HEK293 (cell line): ENCODE data around the gene SPOCK1.

Source experiments
- CTCF ChIA-PET: fragments of 350-600 bp; formaldehyde crosslinking; extraction: SDS; loops from one replicate; lab custom pipeline; 2021; ENCODE audit warnings: antibody characterized with exemption; lab: Yijun Ruan, JAX
- POLR2A ChIA-PET: fragments of 300-600 bp; formaldehyde crosslinking; extraction: SDS; loops from one replicate; lab custom pipeline; 2020; ENCODE audit warnings: antibody characterized with exemption, inconsistent platforms; lab: Yijun Ruan, JAX
- H3K27ac ChIP-seq: fragments of 200-500 bp; sonication (Bioruptor generic); 2 replicates; pipeline ENCODE4 v1.5.1; 2014; ENCODE audit warnings: low read depth, low read length, control low read depth, inconsistent platforms; ENCODE audit errors: extremely low read depth
- H3K36me3 ChIP-seq, 2 experiments: fragments of 200-500 bp in 1 of 2; sonication (Bioruptor generic) in 1 of 2; 1 replicate in 1 of 2; 2 replicates in 1 of 2; pipeline ENCODE4 v1.5.1; 2014 to 2017; ENCODE audit warnings: inconsistent platforms in 2 of 2, low read length in 2 of 2; ENCODE audit not compliant: control insufficient read depth in 2 of 2, insufficient read depth in 1 of 2
- H3K4me1 ChIP-seq: fragments of 200-500 bp; sonication (Bioruptor generic); 2 replicates; pipeline ENCODE4 v1.5.1; 2014; ENCODE audit warnings: mild to moderate bottlenecking, low read length, inconsistent platforms; ENCODE audit not compliant: control insufficient read depth, insufficient read depth
- H3K4me3 ChIP-seq: 2 replicates; pipeline ENCODE4 v1.5.1; 2011; ENCODE audit warnings: low read depth, mild to moderate bottlenecking, control low read depth, low read length, moderate library complexity
- H3K9me3 ChIP-seq: fragments of 200-500 bp; sonication (Bioruptor generic); 2 replicates; pipeline ENCODE4 v1.5.1; 2014; ENCODE audit warnings: low read depth, low read length, inconsistent platforms; ENCODE audit not compliant: control insufficient read depth, insufficient read depth
- FEZF1 ChIP-seq: fragments of 450-650 bp; formaldehyde crosslinking; IDR thresholded peaks from 2 replicates; pipeline ENCODE4 v1.5.1; 2016; ENCODE audit warnings: missing biosample characterization, missing genetic modification characterization
- GLI2 ChIP-seq: fragments of 450-650 bp; formaldehyde crosslinking; IDR thresholded peaks from 2 replicates; pipeline ENCODE4; 2017; ENCODE audit warnings: missing biosample characterization, missing genetic modification characterization, low read depth, borderline replicate concordance
- KLF16 ChIP-seq: fragments of 450-650 bp; formaldehyde crosslinking; IDR thresholded peaks from 2 replicates; pipeline ENCODE4 v1.5.1; 2017; ENCODE audit warnings: missing biosample characterization, missing genetic modification characterization
- SALL2 ChIP-seq: fragments of 450-650 bp; formaldehyde crosslinking; IDR thresholded peaks from 2 replicates; pipeline ENCODE4 v1.5.0; 2017; ENCODE audit warnings: missing biosample characterization, mild to moderate bottlenecking, missing genetic modification characterization, borderline replicate concordance
- SCRT1 ChIP-seq: fragments of 450-650 bp; formaldehyde crosslinking; IDR thresholded peaks from 2 replicates; pipeline ENCODE4 v1.5.1; 2016; ENCODE audit warnings: missing biosample characterization, missing genetic modification characterization, borderline replicate concordance
- ZBTB17 ChIP-seq: fragments of 450-650 bp; formaldehyde crosslinking; IDR thresholded peaks from 2 replicates; pipeline ENCODE4 v1.5.1; 2016; ENCODE audit warnings: missing biosample characterization, missing genetic modification characterization
- ZFP37 ChIP-seq: fragments of 450-650 bp; formaldehyde crosslinking; IDR thresholded peaks from 2 replicates; pipeline ENCODE4 v1.5.1; 2016; ENCODE audit warnings: missing biosample characterization, missing genetic modification characterization
- ZNF132 ChIP-seq: fragments of 450-650 bp; formaldehyde crosslinking; IDR thresholded peaks from 2 replicates; pipeline ENCODE4 v1.5.1; 2017; ENCODE audit warnings: missing biosample characterization, missing genetic modification characterization, borderline replicate concordance
- ZNF184 ChIP-seq: fragments of 450-650 bp; IDR thresholded peaks from 2 replicates; pipeline ENCODE4 v1.5.1; 2018; ENCODE audit warnings: missing biosample characterization, mild to moderate bottlenecking, missing genetic modification characterization
- ZNF24 ChIP-seq: fragments of 450-650 bp; formaldehyde crosslinking; IDR thresholded peaks from 2 replicates; pipeline ENCODE4 v1.5.1; 2016; ENCODE audit warnings: missing biosample characterization, missing genetic modification characterization
- ZNF335 ChIP-seq: fragments of 450-650 bp; formaldehyde crosslinking; conservative IDR thresholded peaks from 2 replicates; pipeline ENCODE4 v1.5.1; 2016; ENCODE audit warnings: missing biosample characterization, missing genetic modification characterization
- ZNF350 ChIP-seq: fragments of 450-650 bp; formaldehyde crosslinking; IDR thresholded peaks from 2 replicates; pipeline ENCODE4 v1.5.0; 2017; ENCODE audit warnings: missing biosample characterization, mild to moderate bottlenecking, missing genetic modification characterization
- ZNF394 ChIP-seq: fragments of 450-650 bp; formaldehyde crosslinking; IDR thresholded peaks from 2 replicates; pipeline ENCODE4 v1.5.1; 2016; ENCODE audit warnings: missing biosample characterization, missing genetic modification characterization, mild to moderate bottlenecking, moderate library complexity, borderline replicate concordance
- ZNF596 ChIP-seq: fragments of 450-650 bp; IDR thresholded peaks from 2 replicates; pipeline ENCODE4 v1.5.0; 2018; ENCODE audit warnings: missing biosample characterization, mild to moderate bottlenecking, missing genetic modification characterization, moderate library complexity
- ZNF600 ChIP-seq: fragments of 450-650 bp; formaldehyde crosslinking; IDR thresholded peaks from 2 replicates; pipeline ENCODE4 v1.5.1; 2016; ENCODE audit warnings: missing biosample characterization, missing genetic modification characterization
- ZNF626 ChIP-seq: fragments of 450-650 bp; sonication (Bioruptor Pico); formaldehyde crosslinking; IDR thresholded peaks from 2 replicates; pipeline ENCODE4 v1.5.1; 2018; ENCODE audit warnings: missing biosample characterization, missing genetic modification characterization, inconsistent platforms
- ZNF768 ChIP-seq: fragments of 450-650 bp; formaldehyde crosslinking; IDR thresholded peaks from 2 replicates; pipeline ENCODE4 v1.5.1; 2018; ENCODE audit warnings: missing biosample characterization, mild to moderate bottlenecking, missing genetic modification characterization
- TF ChIP-seq, protein P1 (sequence below): fragments of 450-650 bp; formaldehyde crosslinking; IDR thresholded peaks from 2 replicates; pipeline ENCODE4 v1.5.1; 2017; ENCODE audit warnings: missing biosample characterization, missing genetic modification characterization
- TF ChIP-seq, protein P2 (sequence below): sonication (generic); formaldehyde crosslinking; IDR thresholded peaks from 2 replicates; pipeline ENCODE4 v1.8.1; 2022; ENCODE audit warnings: mild to moderate bottlenecking, moderate library complexity, missing genetic modification reagents
- TF ChIP-seq, protein P3 (sequence below): fragments of 450-650 bp; formaldehyde crosslinking; IDR thresholded peaks from 2 replicates; pipeline ENCODE4 v1.5.1; 2016; ENCODE audit warnings: missing biosample characterization, missing genetic modification characterization
- TF ChIP-seq, protein P4 (sequence below): fragments of 450-650 bp; IDR thresholded peaks from 2 replicates; pipeline ENCODE4 v1.5.1; 2018; ENCODE audit warnings: missing biosample characterization, mild to moderate bottlenecking, missing genetic modification characterization
- TF ChIP-seq, protein P5 (sequence below): fragments of 450-650 bp; formaldehyde crosslinking; conservative IDR thresholded peaks from 2 replicates; pipeline ENCODE4 v1.5.1; 2016; ENCODE audit warnings: low read depth, missing biosample characterization, missing genetic modification characterization

Gene SPOCK1

DNA sequence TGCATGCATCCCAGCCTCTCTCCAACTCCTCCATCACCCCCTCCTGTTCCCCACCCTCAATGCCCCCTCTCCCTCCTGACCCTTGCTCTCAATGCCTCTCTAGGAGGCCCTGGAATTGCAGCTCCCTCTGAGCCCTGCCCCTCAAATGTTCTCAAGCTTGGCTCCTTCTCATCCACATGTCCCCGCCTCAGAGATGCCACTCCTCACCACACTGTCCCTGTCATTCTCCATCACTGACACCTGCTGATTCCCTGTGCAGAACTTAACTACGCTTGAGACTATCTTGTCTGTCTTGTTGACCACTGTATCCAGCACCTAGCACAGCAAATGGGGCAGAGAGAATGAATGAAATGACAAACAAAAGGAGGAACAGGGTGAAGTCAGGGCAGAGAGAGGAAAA is 314.4 kb downstream of the SPOCK1 start (continued):
- no peak for TF ChIP-seq ZNF600 (tag by site-specific recombination)
- TF ChIP-seq ZNF24, result no peak
- TF ChIP-seq ZNF394 (tag by site-specific recombination), result no peak
- no peak for TF ChIP-seq ZBTB17 (tag by site-specific recombination)

DNA sequence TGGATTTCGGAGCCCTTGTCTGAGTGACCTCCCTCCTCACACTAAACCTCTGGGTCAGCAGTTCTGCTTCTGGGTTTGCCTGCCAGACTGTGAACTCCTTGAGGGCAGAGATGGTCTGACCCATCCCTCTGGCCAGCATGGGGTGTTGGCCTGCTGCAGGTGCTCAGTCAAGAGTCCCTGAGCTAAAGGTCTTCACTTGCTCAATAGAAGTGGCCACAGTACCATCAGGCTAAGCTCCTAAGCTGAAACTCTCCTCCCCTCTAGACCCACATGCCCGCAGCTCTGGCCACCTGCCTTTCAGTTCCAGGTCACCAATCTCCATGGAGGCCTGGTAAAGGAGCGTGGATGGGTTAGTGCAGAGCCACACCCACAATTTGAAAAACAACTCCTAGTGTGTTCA is 316.6 kb downstream of the SPOCK1 start:
- Histone ChIP-seq H3K9me3 (no peaks in the 10 kb centered on the region), H3K36me3 (no peaks in the 10 kb centered on the region), H3K4me1 (no peaks in the 10 kb centered on the region), H3K4me3 (no peak overlapping the region), H3K27ac (no peak overlapping the region)
- ChIA-PET POLR2A (no interaction called here), CTCF (no interaction called here)
- TF ChIP-seq, protein P1, sequence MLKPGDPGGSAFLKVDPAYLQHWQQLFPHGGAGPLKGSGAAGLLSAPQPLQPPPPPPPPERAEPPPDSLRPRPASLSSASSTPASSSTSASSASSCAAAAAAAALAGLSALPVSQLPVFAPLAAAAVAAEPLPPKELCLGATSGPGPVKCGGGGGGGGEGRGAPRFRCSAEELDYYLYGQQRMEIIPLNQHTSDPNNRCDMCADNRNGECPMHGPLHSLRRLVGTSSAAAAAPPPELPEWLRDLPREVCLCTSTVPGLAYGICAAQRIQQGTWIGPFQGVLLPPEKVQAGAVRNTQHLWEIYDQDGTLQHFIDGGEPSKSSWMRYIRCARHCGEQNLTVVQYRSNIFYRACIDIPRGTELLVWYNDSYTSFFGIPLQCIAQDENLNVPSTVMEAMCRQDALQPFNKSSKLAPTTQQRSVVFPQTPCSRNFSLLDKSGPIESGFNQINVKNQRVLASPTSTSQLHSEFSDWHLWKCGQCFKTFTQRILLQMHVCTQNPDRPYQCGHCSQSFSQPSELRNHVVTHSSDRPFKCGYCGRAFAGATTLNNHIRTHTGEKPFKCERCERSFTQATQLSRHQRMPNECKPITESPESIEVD (tag by site-specific recombination), result no peak
- TF ChIP-seq SCRT1 (tag by site-specific recombination) (no peak), FEZF1 (tag by site-specific recombination) (no peak), ZNF768 (no peak), ZNF626 (no peak)
- TF ChIP-seq, protein P2, sequence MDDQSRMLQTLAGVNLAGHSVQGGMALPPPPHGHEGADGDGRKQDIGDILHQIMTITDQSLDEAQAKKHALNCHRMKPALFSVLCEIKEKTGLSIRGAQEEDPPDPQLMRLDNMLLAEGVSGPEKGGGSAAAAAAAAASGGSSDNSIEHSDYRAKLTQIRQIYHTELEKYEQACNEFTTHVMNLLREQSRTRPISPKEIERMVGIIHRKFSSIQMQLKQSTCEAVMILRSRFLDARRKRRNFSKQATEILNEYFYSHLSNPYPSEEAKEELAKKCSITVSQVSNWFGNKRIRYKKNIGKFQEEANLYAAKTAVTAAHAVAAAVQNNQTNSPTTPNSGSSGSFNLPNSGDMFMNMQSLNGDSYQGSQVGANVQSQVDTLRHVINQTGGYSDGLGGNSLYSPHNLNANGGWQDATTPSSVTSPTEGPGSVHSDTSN (CRISPR knock-in tag), result no peak
- TF ChIP-seq, protein P3, sequence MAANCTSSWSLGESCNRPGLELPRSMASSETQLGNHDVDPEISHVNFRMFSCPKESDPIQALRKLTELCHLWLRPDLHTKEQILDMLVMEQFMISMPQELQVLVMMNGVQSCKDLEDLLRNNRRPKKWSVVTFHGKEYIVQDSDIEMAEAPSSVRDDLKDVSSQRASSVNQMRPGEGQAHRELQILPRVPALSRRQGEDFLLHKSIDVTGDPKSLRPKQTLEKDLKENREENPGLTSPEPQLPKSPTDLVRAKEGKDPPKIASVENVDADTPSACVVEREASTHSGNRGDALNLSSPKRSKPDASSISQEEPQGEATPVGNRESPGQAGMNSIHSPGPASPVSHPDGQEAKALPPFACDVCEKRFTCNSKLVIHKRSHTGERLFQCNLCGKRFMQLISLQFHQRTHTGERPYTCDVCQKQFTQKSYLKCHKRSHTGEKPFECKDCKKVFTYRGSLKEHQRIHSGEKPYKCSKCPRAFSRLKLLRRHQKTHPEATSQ, result no peak

DNA sequence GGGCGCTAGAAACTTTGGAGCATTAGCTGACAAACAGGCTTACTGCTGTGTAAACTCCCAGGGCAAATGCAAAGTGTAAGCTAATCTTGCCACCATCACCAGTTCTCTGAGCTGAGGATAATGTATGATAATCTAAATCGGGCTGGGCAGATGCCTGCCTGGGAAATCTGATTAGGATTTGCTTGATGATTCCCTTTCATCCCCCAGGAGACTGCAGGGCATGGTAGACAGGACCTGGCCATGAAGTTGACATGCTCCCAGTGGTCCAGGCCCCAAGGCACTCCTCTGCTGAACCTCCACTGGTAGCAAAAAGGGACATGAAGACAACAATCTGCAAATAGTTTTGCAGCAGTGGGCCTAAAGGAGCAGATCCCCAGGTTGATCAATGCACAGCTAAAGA is 317.5 kb downstream of the SPOCK1 start:
- POLR2A ChIA-PET, result no interaction called here
- Histone ChIP-seq H3K9me3 (no peaks in the 10 kb centered on the region), H3K4me3 (no peak overlapping the region), H3K4me1 (no peaks in the 10 kb centered on the region), H3K36me3 (no peaks in the 10 kb centered on the region), H3K27ac (no peak overlapping the region)
- no peak for TF ChIP-seq ZFP37 (tag by site-specific recombination)
- no peak for TF ChIP-seq ZNF596 (tag by site-specific recombination)
- TF ChIP-seq ZNF184, result no peak
- TF ChIP-seq ZNF335, result no peak
- TF ChIP-seq KLF16 (tag by site-specific recombination), result no peak
- TF ChIP-seq, protein P4, sequence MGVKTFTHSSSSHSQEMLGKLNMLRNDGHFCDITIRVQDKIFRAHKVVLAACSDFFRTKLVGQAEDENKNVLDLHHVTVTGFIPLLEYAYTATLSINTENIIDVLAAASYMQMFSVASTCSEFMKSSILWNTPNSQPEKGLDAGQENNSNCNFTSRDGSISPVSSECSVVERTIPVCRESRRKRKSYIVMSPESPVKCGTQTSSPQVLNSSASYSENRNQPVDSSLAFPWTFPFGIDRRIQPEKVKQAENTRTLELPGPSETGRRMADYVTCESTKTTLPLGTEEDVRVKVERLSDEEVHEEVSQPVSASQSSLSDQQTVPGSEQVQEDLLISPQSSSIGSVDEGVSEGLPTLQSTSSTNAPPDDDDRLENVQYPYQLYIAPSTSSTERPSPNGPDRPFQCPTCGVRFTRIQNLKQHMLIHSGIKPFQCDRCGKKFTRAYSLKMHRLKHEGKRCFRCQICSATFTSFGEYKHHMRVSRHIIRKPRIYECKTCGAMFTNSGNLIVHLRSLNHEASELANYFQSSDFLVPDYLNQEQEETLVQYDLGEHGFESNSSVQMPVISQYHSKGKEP (tag by site-specific recombination), result no peak
- TF ChIP-seq, protein P5, sequence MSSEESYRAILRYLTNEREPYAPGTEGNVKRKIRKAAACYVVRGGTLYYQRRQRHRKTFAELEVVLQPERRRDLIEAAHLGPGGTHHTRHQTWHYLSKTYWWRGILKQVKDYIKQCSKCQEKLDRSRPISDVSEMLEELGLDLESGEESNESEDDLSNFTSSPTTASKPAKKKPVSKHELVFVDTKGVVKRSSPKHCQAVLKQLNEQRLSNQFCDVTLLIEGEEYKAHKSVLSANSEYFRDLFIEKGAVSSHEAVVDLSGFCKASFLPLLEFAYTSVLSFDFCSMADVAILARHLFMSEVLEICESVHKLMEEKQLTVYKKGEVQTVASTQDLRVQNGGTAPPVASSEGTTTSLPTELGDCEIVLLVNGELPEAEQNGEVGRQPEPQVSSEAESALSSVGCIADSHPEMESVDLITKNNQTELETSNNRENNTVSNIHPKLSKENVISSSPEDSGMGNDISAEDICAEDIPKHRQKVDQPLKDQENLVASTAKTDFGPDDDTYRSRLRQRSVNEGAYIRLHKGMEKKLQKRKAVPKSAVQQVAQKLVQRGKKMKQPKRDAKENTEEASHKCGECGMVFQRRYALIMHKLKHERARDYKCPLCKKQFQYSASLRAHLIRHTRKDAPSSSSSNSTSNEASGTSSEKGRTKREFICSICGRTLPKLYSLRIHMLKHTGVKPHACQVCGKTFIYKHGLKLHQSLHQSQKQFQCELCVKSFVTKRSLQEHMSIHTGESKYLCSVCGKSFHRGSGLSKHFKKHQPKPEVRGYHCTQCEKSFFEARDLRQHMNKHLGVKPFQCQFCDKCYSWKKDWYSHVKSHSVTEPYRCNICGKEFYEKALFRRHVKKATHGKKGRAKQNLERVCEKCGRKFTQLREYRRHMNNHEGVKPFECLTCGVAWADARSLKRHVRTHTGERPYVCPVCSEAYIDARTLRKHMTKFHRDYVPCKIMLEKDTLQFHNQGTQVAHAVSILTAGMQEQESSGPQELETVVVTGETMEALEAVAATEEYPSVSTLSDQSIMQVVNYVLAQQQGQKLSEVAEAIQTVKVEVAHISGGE (tag by site-specific recombination), result no peak
- TF ChIP-seq SALL2 (tag by site-specific recombination), result no peak
- no peak for TF ChIP-seq ZNF132
- no peak for TF ChIP-seq ZNF350 (tag by site-specific recombination)
- TF ChIP-seq GLI2, result no peak
- CTCF ChIA-PET, result no interaction called here
